ENCODE results near the gene CDKAL1. TPM values are rescaled to one million over a fixed set of nuclear protein-coding genes. Genes with fewer than 3 reads are reported as not detected.

CDKAL1 gene
- total and polyA plus RNA-seq, 10 of the 15 experiments (the other 5 are each of a cell fraction or from before 2014, with no cell fraction given) = 10.7 to 26.9 (median 17.3) TPM

DNA sequence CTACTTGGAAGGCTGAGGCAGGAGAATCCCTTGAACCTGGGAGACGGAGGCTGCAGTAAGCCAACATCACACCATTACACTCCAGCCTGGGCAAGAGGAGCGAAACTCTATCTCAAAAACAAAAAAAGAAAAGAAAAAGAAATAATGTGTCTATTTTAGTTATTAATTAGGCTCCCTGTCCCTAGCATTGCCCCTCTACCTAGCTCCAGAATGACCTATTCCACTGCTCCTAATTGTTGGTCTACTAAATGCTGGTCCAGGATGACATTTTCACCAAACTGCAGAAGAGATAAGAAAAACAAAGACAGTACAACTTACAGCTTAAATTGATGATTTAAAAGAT, 629.6 kb downstream of the CDKAL1 start:
- in situ Hi-C loops (cut with MboI) = no loop called here
- TF ChIP-seq, protein P1, sequence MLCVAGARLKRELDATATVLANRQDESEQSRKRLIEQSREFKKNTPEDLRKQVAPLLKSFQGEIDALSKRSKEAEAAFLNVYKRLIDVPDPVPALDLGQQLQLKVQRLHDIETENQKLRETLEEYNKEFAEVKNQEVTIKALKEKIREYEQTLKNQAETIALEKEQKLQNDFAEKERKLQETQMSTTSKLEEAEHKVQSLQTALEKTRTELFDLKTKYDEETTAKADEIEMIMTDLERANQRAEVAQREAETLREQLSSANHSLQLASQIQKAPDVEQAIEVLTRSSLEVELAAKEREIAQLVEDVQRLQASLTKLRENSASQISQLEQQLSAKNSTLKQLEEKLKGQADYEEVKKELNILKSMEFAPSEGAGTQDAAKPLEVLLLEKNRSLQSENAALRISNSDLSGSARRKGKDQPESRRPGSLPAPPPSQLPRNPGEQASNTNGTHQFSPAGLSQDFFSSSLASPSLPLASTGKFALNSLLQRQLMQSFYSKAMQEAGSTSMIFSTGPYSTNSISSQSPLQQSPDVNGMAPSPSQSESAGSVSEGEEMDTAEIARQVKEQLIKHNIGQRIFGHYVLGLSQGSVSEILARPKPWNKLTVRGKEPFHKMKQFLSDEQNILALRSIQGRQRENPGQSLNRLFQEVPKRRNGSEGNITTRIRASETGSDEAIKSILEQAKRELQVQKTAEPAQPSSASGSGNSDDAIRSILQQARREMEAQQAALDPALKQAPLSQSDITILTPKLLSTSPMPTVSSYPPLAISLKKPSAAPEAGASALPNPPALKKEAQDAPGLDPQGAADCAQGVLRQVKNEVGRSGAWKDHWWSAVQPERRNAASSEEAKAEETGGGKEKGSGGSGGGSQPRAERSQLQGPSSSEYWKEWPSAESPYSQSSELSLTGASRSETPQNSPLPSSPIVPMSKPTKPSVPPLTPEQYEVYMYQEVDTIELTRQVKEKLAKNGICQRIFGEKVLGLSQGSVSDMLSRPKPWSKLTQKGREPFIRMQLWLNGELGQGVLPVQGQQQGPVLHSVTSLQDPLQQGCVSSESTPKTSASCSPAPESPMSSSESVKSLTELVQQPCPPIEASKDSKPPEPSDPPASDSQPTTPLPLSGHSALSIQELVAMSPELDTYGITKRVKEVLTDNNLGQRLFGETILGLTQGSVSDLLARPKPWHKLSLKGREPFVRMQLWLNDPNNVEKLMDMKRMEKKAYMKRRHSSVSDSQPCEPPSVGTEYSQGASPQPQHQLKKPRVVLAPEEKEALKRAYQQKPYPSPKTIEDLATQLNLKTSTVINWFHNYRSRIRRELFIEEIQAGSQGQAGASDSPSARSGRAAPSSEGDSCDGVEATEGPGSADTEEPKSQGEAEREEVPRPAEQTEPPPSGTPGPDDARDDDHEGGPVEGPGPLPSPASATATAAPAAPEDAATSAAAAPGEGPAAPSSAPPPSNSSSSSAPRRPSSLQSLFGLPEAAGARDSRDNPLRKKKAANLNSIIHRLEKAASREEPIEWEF (IDR thresholded peaks at IDR 0.05; ENCODE audit: insufficient replicate concordance, low read depth, low read length) = no peak
- TF ChIP-seq, protein P2, sequence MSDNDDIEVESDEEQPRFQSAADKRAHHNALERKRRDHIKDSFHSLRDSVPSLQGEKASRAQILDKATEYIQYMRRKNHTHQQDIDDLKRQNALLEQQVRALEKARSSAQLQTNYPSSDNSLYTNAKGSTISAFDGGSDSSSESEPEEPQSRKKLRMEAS (IDR thresholded peaks at IDR 0.05; ENCODE audit: low read depth, low read length) = no peak
- TF ChIP-seq CBX3 (IDR thresholded peaks at IDR 0.05; ENCODE audit: borderline replicate concordance, low read depth) (no peak), BACH1 (IDR thresholded peaks at IDR 0.05; ENCODE audit: borderline replicate concordance) (no peak), GATAD2B (conservative IDR thresholded peaks at IDR 0.05; ENCODE audit: low read depth) (no peak), BMI1 (IDR thresholded peaks at IDR 0.05; ENCODE audit: borderline replicate concordance) (no peak), CREB1 (IDR thresholded peaks at IDR 0.05; ENCODE audit: low read depth) (no peak)
- TF ChIP-seq, protein P3, sequence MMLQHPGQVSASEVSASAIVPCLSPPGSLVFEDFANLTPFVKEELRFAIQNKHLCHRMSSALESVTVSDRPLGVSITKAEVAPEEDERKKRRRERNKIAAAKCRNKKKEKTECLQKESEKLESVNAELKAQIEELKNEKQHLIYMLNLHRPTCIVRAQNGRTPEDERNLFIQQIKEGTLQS (IDR thresholded peaks at IDR 0.05; ENCODE audit: borderline replicate concordance, extremely low read depth, low read depth, low read length) = no peak
- ChIA-PET SMC1A (ENCODE audit: uncharacterized antibody, unreplicated experiment) (interaction anchor here (0.7 to 4.3 kb wide), 18 partner anchors 12 to 599 kb away, joined by 3 to 26 read pairs (median 5); no protein-coding TSS in a partner anchor), CTCF (interaction anchor here (1.4 to 1.7 kb wide), 3 partner anchors 16 to 22 kb away, joined by 3 to 6 read pairs (median 3); no protein-coding TSS in a partner anchor), RAD21 (ENCODE audit: unreplicated experiment) (interaction anchor here (0.9 to 1.9 kb wide), 5 partner anchors 16 to 159 kb away, joined by 3 to 11 read pairs (median 6); no protein-coding TSS in a partner anchor), POLR2A (no interaction called here)
- Histone ChIP-seq H3K79me2 (ENCODE audit: control insufficient read depth, insufficient read depth, low read length) (no peaks in the 10 kb centered on the region), H3K27ac (ENCODE audit: control insufficient read depth, insufficient read depth) (no peak overlapping the region), H3K9me3 (replicated peaks; ENCODE audit: control insufficient read depth, insufficient read depth, low read length) (no peaks in the 10 kb centered on the region; the same call in 1 of the 3 replicates), H3K36me3 (ENCODE audit: control insufficient read depth in 2 of 2, insufficient read depth in 2 of 2, low read length in 1 of 2) (no peaks in the 10 kb centered on the region), H3K4me1 (ENCODE audit: control insufficient read depth, insufficient read depth, low read length) (peaks cover 8% of the 10 kb centered on the region), H3K27me3 (replicated peaks in 1 of 2; ENCODE audit: control insufficient read depth in 2 of 2, insufficient read depth in 2 of 2, low read length in 1 of 2) (no peaks in the 10 kb centered on the region), H2AFZ (ENCODE audit: control insufficient read depth, low read depth, low read length) (no peak overlapping the region), H3K4me2 (ENCODE audit: control insufficient read depth, insufficient read depth) (no peak overlapping the region), H4K20me1 (ENCODE audit: control insufficient read depth, insufficient read depth) (no peaks in the 10 kb centered on the region), H3K9ac (ENCODE audit: control insufficient read depth, insufficient read depth, low read length) (no peak overlapping the region), H3K4me3 (no peak overlapping the region)
- BruUV-seq (replicated peaks) = no TSS peak
- DNase-seq (ENCODE audit: low read depth, low spot score) (no peak), FAIRE-seq (no peak), ATAC-seq (no peak)
- WGBS (ENCODE audit: insufficient coverage, insufficient replicate concordance, low lambda C conversion rate, missing lambda C conversion rate) = 97% methylated on average over 2 of the region's 2 CpGs
- intact Hi-C loops (cut with micrococcal nuclease; ENCODE audit: unreplicated experiment) = no loop called here
